HG03135 (cell line): Measurements from ENCODE around the gene ZNF793.

Experiments
- ATAC-seq: cut with Tn5 transposase; IDR thresholded peaks from one replicate; pipeline ENCODE4 v1.9.1; 2021; ENCODE audit warnings: mild to moderate bottlenecking, moderate library complexity; ENCODE audit not compliant: unreplicated experiment

Gene ZNF793

GRCh38 chr19:37564624-37565369 lies 58.1 kb downstream of the ZNF793 start:
- no peak for ATAC-seq

DNA sequence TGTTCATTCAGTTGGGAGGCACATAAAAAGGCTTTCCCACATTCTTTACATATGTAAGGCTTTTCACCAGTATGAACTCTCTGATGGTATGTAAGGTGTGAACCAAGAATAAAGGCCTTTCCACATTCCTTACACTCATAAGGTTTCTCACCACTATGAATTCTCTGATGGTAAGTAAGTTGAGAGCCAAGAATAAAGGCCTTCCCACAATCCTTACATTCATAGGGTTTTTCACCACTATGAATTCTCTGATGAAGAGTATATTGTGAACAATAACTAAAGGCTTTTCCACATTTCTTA lies 58.6 kb downstream of the ZNF793 start:
- ATAC-seq: no peak

DNA sequence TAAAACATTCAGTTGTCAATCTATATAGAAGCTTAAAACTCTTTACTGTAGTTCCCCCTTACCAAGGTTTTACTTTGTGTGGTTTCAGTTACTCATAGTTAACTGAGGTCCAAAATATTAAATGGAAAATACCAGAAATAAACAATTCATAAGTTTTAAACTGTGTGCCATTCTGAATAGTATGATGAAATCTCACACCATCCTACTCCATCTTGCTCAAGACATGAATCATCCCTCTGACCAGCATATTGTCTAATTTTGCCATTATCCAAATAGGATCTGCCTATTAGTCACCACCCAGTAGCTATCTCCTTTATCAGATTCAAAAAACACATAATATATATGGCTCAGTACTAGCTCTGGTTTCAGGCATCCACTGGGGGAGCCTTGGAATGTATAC lies 65.5 kb downstream of the ZNF793 start:
- ATAC-seq: no peak

DNA sequence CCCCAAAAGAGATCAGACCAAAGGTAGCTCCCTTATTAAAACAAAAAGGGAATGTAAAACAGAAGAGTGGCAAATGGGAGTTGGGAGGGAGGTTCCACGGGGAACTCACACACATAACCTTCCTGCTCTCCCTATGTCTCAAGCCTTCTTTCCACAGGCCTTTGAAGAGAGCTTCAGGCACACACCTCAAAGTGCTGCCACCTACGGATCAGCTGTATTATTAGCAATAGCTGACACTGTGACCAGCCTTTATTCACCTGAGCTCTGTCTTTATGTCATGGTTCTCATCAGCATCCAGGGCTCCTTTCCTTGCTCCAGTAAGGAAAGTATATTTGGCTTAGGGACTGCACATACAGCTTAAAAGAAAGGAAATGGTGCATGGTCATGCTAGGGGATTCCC lies 76.6 kb downstream of the ZNF793 start:
- no peak for ATAC-seq
